ENCODE results near the gene CACNA2D3.
"Not testable (repeated sequence)": the region's sequence is repeated elsewhere in the genome, so short reads cannot be mapped to it uniquely, and the experiment has no call there.

The CACNA2D3 gene

DNA sequence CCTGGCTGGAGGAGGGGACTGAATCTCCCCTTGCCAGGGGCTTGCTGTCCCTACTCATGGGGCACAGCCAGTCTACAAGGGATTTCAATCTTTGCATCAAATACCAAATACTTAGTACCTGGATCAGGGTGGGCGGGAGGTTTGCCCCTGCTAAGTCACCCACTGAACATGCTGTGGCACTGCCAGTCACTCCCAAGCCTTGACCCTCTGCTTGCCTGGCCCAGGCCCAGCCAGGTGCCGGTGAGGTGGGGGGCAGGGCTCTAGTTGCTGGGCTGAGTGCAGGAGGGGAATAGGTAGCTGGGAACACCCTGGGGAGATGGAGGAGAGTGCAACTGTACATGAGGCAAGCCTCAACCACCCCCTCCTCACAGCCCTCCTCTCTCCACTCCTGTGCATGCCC lies 941.8 kb downstream of the CACNA2D3 start:
- DNase-seq = no peak

DNA sequence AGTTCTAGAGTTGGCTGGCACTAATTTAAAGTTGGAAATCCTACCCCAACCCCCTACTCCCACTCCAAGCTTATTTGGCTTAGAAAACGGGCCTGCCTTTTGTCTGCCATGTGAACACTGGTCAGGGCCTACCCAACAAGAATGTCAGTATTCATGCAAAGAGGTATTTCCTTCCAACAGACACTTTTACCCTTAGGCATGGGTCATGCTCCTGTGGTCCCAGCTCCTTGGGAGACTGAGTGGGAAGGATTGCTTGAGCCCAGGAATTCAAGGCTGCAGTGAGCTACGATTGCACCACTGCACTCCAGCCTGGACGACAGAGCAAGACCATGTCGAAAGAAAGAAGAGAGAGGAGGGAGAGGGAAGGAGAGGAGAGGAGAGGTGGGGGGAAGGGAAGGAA lies 943.0 kb downstream of the CACNA2D3 start:
- DNase-seq = no peak

GRCh38 chr3:55066551-55067047 lies 944.2 kb downstream of the CACNA2D3 start:
- no peak for DNase-seq

- no peak for DNase-seq
Measured at GRCh38 chr3:55069950-55070349, 947.6 kb downstream of the CACNA2D3 start.

DNA sequence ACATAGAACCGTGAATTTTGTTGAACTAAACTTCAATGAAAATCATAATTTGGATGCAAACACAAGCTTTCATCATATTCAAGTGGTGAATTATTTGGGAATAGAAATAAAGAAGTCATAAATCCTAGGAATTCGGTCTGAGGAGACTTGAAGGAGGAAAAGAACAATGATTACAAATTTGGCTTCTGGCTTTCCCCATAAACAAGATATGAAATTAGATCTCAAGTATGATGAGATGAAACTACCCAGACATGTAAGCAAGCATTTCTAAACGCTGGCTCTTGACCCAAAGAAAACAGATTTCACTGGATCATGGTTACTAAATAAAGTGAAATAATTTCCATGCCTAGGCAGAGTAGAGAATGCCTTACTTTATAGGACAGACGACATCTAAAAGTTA lies 952.4 kb downstream of the CACNA2D3 start:
- DNase-seq = no peak

DNA sequence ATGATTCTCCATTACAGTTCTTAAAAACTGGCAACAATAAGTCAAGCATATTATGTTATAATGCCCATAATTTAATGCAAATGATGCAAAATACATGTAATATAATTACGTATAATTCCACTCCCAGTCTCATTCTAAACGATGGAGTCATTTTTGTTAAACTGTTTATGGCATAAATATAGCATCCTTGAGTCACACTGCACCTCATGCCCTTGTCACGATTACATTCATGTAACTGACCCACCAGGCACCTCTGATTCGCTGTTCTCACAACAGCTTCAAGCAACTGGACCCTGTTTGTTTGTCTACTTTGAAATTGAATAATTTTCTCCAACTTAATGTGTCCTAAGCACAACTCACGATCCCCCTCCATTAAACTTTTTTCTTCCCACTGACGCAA lies 953.5 kb downstream of the CACNA2D3 start:
- DNase-seq = no peak

GRCh38 chr3:55077726-55078125 lies 955.4 kb downstream of the CACNA2D3 start:
- DNase-seq = no peak

DNA sequence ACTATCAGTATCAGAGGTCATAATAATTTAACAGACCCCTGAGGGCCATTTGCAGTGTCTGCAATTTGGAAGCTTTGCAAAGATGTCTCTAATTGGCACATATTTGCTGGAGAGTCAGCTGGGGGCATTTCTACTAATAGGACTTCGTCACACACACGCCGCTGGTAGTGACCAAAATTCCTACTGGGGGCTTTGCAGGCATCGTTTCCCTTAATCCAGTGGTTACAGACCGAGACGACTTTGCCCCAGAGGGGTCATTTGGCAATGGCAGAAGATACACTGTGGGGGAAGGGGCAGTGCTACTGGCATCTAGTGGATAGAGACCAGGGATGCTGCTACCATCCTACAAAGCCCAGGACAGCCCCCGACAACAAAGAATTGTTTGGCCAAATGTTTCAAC lies 956.5 kb downstream of the CACNA2D3 start:
- no peak for DNase-seq

DNA sequence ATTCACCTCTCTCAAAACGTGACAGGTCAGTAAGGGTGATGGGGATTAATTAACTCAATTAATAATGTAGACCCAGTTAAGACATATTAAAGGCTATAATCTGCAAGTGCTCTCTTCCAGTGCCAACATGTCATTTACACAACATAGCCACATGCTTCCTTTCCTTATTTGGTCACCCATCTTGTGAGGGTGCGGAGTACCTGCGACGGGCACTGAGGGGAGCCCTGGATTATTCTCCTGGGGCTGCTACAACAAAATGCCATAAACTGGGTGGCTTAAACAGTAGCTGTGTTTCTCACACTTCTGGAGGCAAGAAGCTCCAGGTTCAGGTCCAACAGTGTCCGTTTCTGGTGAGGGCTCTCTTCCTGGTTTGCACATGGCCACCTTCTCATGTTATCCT lies 962.9 kb downstream of the CACNA2D3 start:
- no peak for DNase-seq

DNA sequence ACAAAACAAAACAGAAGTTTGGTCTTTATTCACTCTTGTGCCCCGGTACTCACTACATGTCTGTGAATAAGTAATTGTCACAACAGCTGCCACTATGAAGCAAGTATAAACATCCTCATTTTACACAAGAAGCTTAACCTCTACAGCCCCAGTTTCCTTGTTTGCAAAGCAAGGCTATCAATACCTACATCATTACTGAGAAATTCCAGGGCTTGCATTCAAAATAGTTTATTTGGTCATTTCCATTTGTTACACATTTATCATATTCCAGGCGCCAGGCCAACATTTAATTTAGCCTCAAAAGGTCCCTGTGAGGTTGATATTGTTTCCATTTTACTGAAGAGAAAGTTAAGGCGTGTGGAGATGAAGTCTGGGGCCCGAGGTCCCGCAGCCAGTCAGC lies 966.9 kb downstream of the CACNA2D3 start:
- no peak for DNase-seq

DNA sequence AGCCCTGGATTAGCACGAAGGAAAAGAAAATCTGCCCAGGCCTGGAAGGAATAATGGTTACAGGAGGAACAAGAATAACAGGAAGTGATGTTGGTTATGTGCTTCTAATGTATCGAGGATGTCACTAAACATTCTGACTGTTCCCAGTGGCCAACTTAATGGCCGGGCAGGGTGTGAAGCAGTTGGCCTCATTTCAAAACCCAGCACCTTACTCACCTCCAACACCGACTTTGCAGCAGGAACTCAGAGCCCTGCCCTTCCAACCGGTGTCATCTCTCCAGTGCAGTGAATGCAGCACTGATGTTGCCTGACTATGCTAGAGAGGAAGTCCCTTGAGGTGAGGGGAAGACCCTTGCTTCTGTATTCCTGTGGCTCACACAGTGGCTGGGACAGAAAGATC lies 967.9 kb downstream of the CACNA2D3 start:
- DNase-seq = no peak

DNA sequence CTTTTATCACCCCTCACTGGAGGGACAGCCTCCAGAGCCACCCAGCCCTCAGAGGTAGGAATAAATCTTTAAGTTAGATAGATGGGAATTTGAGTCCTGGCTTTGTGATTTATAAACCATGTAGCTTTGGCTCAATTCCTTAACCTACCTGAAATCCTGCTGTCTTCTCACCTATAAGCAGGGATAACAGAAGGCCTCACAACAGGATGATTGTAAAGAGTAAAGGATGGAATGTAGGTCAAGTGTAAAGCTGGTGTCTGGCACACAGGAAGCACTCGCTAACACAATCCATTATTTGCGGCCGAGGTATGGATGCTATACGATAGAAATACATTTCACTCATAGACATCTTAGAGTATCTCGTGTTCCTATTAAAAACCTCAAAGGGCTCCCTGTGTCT lies 968.4 kb downstream of the CACNA2D3 start:
- no peak for DNase-seq

GRCh38 chr3:55091381-55092225 lies 969.3 kb downstream of the CACNA2D3 start:
- no peak for DNase-seq

DNA sequence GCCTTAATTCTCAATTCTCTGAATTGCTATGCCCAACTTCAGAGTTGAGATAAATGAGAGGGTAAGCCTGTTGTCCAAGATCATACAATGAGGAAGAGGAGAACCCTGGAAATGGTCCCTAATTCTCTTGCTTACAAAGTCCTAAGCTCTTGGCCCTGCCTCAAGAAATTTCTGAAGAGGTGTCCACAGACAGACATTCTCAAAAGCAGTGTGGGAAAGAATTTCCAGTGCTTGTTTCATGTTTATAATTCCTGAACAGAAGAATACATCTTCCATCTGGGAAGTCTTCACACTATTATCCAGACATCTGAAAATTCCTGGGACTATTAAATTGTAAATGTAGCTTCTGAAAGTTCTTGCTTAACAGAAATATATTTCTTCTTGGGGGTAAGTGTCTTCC lies 972.3 kb downstream of the CACNA2D3 start:
- DNase-seq = no peak

DNA sequence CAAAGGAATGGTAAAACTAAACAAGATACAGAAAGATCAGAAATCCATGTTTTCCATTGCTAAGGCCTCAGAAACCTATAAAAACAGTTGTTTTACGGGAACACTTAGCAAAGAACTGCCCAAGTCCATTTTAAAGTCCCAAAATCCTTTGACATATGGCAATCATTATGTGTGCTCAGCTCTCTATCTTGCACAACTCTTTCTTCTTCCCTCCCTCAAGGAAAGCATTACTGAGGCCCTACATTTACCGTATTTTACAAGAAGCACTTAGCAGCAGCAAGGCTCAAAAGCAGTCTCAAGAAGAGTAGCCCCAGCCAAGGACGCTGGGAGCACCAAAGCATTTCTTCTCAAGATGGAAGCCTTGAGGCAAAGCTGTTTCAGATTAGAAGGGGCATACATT lies 975.1 kb downstream of the CACNA2D3 start:
- no peak for DNase-seq

GRCh38 chr3:55105647-55106046 lies 983.3 kb downstream of the CACNA2D3 start:
- no peak for DNase-seq

GRCh38 chr3:55107187-55107586 lies 984.8 kb downstream of the CACNA2D3 start:
- no peak for DNase-seq

DNA sequence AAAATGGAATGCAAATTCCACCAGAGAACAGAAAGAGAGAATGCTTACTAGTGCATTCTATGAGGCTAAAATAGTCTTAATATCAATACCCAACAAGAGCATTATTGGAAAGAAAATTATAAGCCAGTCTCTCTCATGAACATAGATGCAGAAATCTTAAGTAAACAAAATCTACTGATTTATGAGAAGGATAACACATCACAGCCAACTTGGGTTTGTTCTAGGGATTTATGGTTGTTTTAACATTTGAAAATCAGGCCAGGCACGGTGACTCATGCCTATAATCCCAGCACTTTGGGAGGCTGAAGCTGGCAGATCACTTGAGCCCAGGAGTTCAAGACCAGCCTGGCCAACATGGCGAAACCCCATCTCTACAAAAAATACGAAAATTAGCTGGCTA lies 989.6 kb downstream of the CACNA2D3 start:
- not testable (repeated sequence) for DNase-seq

DNA sequence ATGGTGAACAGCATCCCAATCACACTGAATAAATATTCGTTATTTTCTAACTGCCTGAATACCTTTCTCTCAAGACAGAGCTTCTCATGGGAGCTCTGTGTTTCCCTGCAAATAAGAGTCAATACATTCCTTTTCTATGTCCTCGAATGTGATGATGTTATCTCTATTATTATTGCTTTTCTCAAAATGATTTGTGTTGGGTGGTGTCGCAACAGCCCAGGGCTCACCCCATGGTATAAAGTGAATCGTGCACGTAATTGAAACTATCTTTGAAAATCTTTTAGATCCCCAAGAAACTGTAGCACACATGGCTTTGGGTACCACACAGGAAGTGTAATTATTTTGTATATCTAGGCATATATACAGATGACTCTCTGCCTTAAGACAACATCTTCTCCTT lies 996.1 kb downstream of the CACNA2D3 start:
- no peak for DNase-seq

DNA sequence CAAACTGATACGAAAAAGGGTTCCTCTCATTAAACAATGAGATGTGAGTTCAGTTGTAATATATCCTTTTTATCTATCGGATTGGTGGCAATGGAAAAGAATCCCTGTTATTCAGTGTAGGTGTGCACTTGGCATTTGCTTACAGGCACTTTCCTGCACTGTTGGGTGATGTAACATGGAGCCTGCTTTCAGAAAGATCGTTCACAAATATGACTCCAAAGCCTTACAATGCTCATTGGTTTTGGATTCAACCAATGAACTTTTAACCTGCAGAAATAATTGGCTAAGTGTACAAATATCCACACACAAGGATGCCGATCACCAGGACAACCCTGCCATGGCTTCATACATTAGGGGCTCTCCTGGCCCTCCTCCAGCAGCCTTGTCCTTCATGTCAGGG lies 996.9 kb downstream of the CACNA2D3 start:
- no peak for DNase-seq

- DNase-seq = no peak
Measured at GRCh38 chr3:55122312-55122711, 1000.0 kb downstream of the CACNA2D3 start.
